Activated naive CD4-positive, alpha-beta T cell treated with anti-CD3 and anti-CD28 coated beads, Interleukin-2, amount 50 U/mL, for 24 hours (primary cell): ENCODE measurements around the gene UQCRHL.
A peak's percentile ranks its signal among the peaks of the same experiment; 100 is the strongest.

Experiments
- H3K27ac Mint-ChIP-seq: one replicate; pipeline ENCODE4 v1.8.0; 2021; ENCODE audit warnings: mild to moderate bottlenecking, mixed read lengths
- H3K27me3 Mint-ChIP-seq: one replicate; pipeline ENCODE4 v1.8.0; 2021; ENCODE audit warnings: mixed read lengths
- H3K36me3 Mint-ChIP-seq: one replicate; pipeline ENCODE4 v1.8.0; 2021; ENCODE audit warnings: mixed read lengths
- H3K4me1 Mint-ChIP-seq: one replicate; pipeline ENCODE4 v1.8.0; 2021; ENCODE audit warnings: mixed read lengths
- H3K4me3 Mint-ChIP-seq: one replicate; pipeline ENCODE4 v1.8.0; 2021; ENCODE audit warnings: mild to moderate bottlenecking, mixed read lengths
- H3K9me3 Mint-ChIP-seq: one replicate; pipeline ENCODE4 v1.8.0; 2021; ENCODE audit warnings: mixed read lengths

The UQCRHL gene

GRCh38 chr1:15820478-15820877, 13.0 kb upstream of the UQCRHL start:
- Mint-ChIP-seq H3K27ac (no peak overlapping the region), H3K4me3 (no peak overlapping the region), H3K27me3 (no peaks in the 10 kb centered on the region), H3K4me1 (peaks cover 4% of the 10 kb centered on the region), H3K36me3 (no peaks in the 10 kb centered on the region), H3K9me3 (no peaks in the 10 kb centered on the region)

GRCh38 chr1:15816674-15817073, 9.2 kb upstream of the UQCRHL start:
- Mint-ChIP-seq H3K36me3 (no peaks in the 10 kb centered on the region), H3K27ac (no peak overlapping the region), H3K9me3 (no peaks in the 10 kb centered on the region), H3K27me3 (no peaks in the 10 kb centered on the region), H3K4me1 (peaks cover 5% of the 10 kb centered on the region), H3K4me3 (no peak overlapping the region)

- no peak overlapping the region for H3K4me3 Mint-ChIP-seq
- H3K4me1 Mint-ChIP-seq: no peaks in the 10 kb centered on the region
- H3K9me3 Mint-ChIP-seq: no peaks in the 10 kb centered on the region
- no peaks in the 10 kb centered on the region for H3K27me3 Mint-ChIP-seq
- H3K27ac Mint-ChIP-seq: no peak overlapping the region
- H3K36me3 Mint-ChIP-seq: no peaks in the 10 kb centered on the region
Measured at GRCh38 chr1:15810073-15810472, 2.6 kb upstream of the UQCRHL start.

- Mint-ChIP-seq H3K27me3 (no peaks in the 10 kb centered on the region), H3K27ac (no peak overlapping the region), H3K4me1 (no peaks in the 10 kb centered on the region), H3K9me3 (no peaks in the 10 kb centered on the region), H3K36me3 (no peaks in the 10 kb centered on the region), H3K4me3 (no peak overlapping the region)
Measured at GRCh38 chr1:15808955-15809354, 1.5 kb upstream of the UQCRHL start.

GRCh38 chr1:15807121-15807520, 328 bp downstream of the UQCRHL start:
- H3K27ac Mint-ChIP-seq: no peak overlapping the region
- no peaks in the 10 kb centered on the region for H3K36me3 Mint-ChIP-seq
- no peaks in the 10 kb centered on the region for H3K4me1 Mint-ChIP-seq
- no peak overlapping the region for H3K4me3 Mint-ChIP-seq
- H3K9me3 Mint-ChIP-seq: no peaks in the 10 kb centered on the region
- H3K27me3 Mint-ChIP-seq: no peaks in the 10 kb centered on the region

GRCh38 chr1:15804060-15804459, 3.4 kb downstream of the UQCRHL start:
- no peak overlapping the region for H3K27ac Mint-ChIP-seq
- no peaks in the 10 kb centered on the region for H3K36me3 Mint-ChIP-seq
- no peaks in the 10 kb centered on the region for H3K9me3 Mint-ChIP-seq
- no peaks in the 10 kb centered on the region for H3K4me1 Mint-ChIP-seq
- no peaks in the 10 kb centered on the region for H3K27me3 Mint-ChIP-seq
- no peak overlapping the region for H3K4me3 Mint-ChIP-seq

GRCh38 chr1:15803380-15803779, 4.1 kb downstream of the UQCRHL start:
- Mint-ChIP-seq H3K27me3 (no peaks in the 10 kb centered on the region), H3K36me3 (no peaks in the 10 kb centered on the region), H3K27ac (no peak overlapping the region), H3K4me1 (no peaks in the 10 kb centered on the region), H3K4me3 (no peak overlapping the region), H3K9me3 (no peaks in the 10 kb centered on the region)

GRCh38 chr1:15802234-15802965, 5.0 kb downstream of the UQCRHL start:
- peak overlapping the region; percentile 52 for H3K27ac Mint-ChIP-seq
- no peak overlapping the region for H3K4me3 Mint-ChIP-seq
- no peaks in the 10 kb centered on the region for H3K36me3 Mint-ChIP-seq
- H3K4me1 Mint-ChIP-seq: no peaks in the 10 kb centered on the region
- no peaks in the 10 kb centered on the region for H3K9me3 Mint-ChIP-seq
- no peaks in the 10 kb centered on the region for H3K27me3 Mint-ChIP-seq

GRCh38 chr1:15799928-15800835, 7.3 kb downstream of the UQCRHL start:
- Mint-ChIP-seq H3K4me1 (no peaks in the 10 kb centered on the region), H3K4me3 (no peak overlapping the region), H3K27ac (no peak overlapping the region), H3K9me3 (no peaks in the 10 kb centered on the region), H3K27me3 (no peaks in the 10 kb centered on the region), H3K36me3 (no peaks in the 10 kb centered on the region)

GRCh38 chr1:15799004-15799867, 8.2 kb downstream of the UQCRHL start:
- Mint-ChIP-seq H3K9me3 (no peaks in the 10 kb centered on the region), H3K36me3 (no peaks in the 10 kb centered on the region), H3K27me3 (no peaks in the 10 kb centered on the region), H3K4me3 (no peak overlapping the region), H3K4me1 (no peaks in the 10 kb centered on the region), H3K27ac (no peak overlapping the region)

- no peak overlapping the region for H3K27ac Mint-ChIP-seq
- no peaks in the 10 kb centered on the region for H3K36me3 Mint-ChIP-seq
- no peaks in the 10 kb centered on the region for H3K4me1 Mint-ChIP-seq
- H3K4me3 Mint-ChIP-seq: no peak overlapping the region
- no peaks in the 10 kb centered on the region for H3K27me3 Mint-ChIP-seq
- H3K9me3 Mint-ChIP-seq: no peaks in the 10 kb centered on the region
Measured at GRCh38 chr1:15797614-15798390, 9.6 kb downstream of the UQCRHL start.

GRCh38 chr1:15796086-15796462, 11.4 kb downstream of the UQCRHL start:
- Mint-ChIP-seq H3K27ac (no peak overlapping the region), H3K9me3 (no peaks in the 10 kb centered on the region), H3K36me3 (no peaks in the 10 kb centered on the region), H3K4me3 (no peak overlapping the region), H3K4me1 (peaks cover 5% of the 10 kb centered on the region), H3K27me3 (no peaks in the 10 kb centered on the region)

GRCh38 chr1:15788624-15789301, 18.7 kb downstream of the UQCRHL start:
- Mint-ChIP-seq H3K36me3 (no peaks in the 10 kb centered on the region), H3K9me3 (no peaks in the 10 kb centered on the region), H3K27ac (peak overlapping the region; percentile 4), H3K4me3 (no peak overlapping the region), H3K4me1 (peaks cover 5% of the 10 kb centered on the region), H3K27me3 (peaks cover 3% of the 10 kb centered on the region)

GRCh38 chr1:15786581-15786980, 20.9 kb downstream of the UQCRHL start:
- Mint-ChIP-seq H3K9me3 (no peaks in the 10 kb centered on the region), H3K27ac (no peak overlapping the region), H3K4me1 (no peaks in the 10 kb centered on the region), H3K4me3 (no peak overlapping the region), H3K27me3 (peaks cover 3% of the 10 kb centered on the region), H3K36me3 (no peaks in the 10 kb centered on the region)
